ENCODE results near the gene FABP1.

GRCh38 chr2:88171966-88172365, 44.1 kb upstream of the FABP1 start:
- no peak for TF ChIP-seq POLR2A (IDR thresholded peaks at IDR 0.05; ENCODE audit: low read depth, low read length)
- no peak for TF ChIP-seq POLR2AphosphoS5 (IDR thresholded peaks at IDR 0.05; ENCODE audit: low read depth, low read length)
- TF ChIP-seq TAF1 (IDR thresholded peaks at IDR 0.05; ENCODE audit: borderline replicate concordance, low read depth, low read length), result no peak
